Measurements from ENCODE around the gene CDH26. TPM values are rescaled to one million over a fixed set of nuclear protein-coding genes. Genes with fewer than 3 reads are reported as not detected.
"Not testable (repeated sequence)": the region's sequence is repeated elsewhere in the genome, so short reads cannot be mapped to it uniquely, and the experiment has no call there.

Gene CDH26
- polyA plus RNA-seq, 2 donors, result 2.6 to 3.8 TPM

GRCh38 chr20:59949911-59950310 lies 8.3 kb upstream of the CDH26 start:
- no peaks in the 10 kb centered on the region for H3K27me3 ChIP-seq (ENCODE audit: control insufficient read depth in 1 of 2, insufficient read depth in 2 of 2, low read length in 2 of 2)
- no peak overlapping the region for H3K4me3 ChIP-seq (ENCODE audit: low read depth in 1 of 2, low read length in 2 of 2)
- no peak overlapping the region for H3K27ac ChIP-seq (ENCODE audit: low read depth in 2 of 2, low read length in 1 of 2)
- H3K36me3 ChIP-seq (ENCODE audit: control insufficient read depth in 2 of 2, insufficient read depth in 2 of 2, low read length in 1 of 2), result no peaks in the 10 kb centered on the region
- WGBS, 2 donors, result 93 to 95% methylated on average over 6 of the region's 6 CpGs
- H3K9me3 ChIP-seq (ENCODE audit: control insufficient read depth in 2 of 2, insufficient read depth in 1 of 2, low read depth in 1 of 2, low read length in 1 of 2), result no peaks in the 10 kb centered on the region
- H3K4me1 ChIP-seq (ENCODE audit: control insufficient read depth in 2 of 2, insufficient read depth in 2 of 2, low read length in 1 of 2), result peaks cover 0 to under 1% of the 10 kb centered on the region in 2 donors

- H3K4me3 ChIP-seq (ENCODE audit: low read depth in 1 of 2, low read length in 2 of 2), result no peak overlapping the region
- no peaks in the 10 kb centered on the region for H3K9me3 ChIP-seq (ENCODE audit: control insufficient read depth in 2 of 2, insufficient read depth in 1 of 2, low read depth in 1 of 2, low read length in 1 of 2)
- H3K27ac ChIP-seq (ENCODE audit: low read depth in 2 of 2, low read length in 1 of 2), result no peak overlapping the region
- no peaks in the 10 kb centered on the region for H3K36me3 ChIP-seq (ENCODE audit: control insufficient read depth in 2 of 2, insufficient read depth in 2 of 2, low read length in 1 of 2)
- 90 to 94% methylated on average over 4 of the region's 4 CpGs for WGBS, 2 donors
- H3K27me3 ChIP-seq (ENCODE audit: control insufficient read depth in 1 of 2, insufficient read depth in 2 of 2, low read length in 2 of 2), result no peaks in the 10 kb centered on the region
- peaks cover 2 to 4% of the 10 kb centered on the region in 2 donors for H3K4me1 ChIP-seq (ENCODE audit: control insufficient read depth in 2 of 2, insufficient read depth in 2 of 2, low read length in 1 of 2)
Observed at GRCh38 chr20:59954718-59955117, 3.5 kb upstream of the CDH26 start.

DNA sequence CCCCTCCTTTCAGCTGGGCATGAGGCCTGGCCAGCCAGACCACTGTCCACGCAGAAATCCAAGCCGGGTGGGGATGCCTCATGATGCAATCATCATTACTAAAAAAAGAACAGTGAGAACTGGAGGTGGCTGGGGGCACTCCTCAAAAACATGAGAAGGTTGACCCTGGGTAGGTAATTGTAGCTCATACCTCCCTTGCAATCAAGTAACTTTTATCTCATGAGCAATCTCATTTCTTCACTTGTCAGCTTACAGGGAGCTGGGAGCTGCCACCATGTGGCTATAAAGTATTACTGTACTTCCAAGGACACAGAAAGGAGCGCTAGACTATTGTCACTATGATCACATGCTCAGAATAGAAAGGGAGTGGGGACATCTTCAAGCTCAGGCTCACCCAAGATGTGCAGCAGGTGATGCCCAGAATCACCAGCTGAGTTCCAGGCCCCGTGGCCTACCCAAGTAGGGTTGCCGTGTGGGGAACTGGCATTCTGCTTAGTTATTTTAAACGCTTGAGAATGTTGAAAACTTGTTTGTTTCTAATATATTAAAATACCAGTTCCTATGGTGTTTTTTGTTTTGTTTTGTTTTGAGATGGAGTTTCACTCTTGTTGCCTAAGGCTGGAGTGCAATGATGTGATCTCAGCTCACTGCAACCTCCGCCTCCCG lies 3.0 kb upstream of the CDH26 start:
- Histone ChIP-seq H3K36me3 (ENCODE audit: control insufficient read depth in 2 of 2, insufficient read depth in 2 of 2, low read length in 1 of 2) (no peaks in the 10 kb centered on the region), H3K4me1 (ENCODE audit: control insufficient read depth in 2 of 2, insufficient read depth in 2 of 2, low read length in 1 of 2) (peaks cover 2 to 4% of the 10 kb centered on the region in 2 donors), H3K27ac (ENCODE audit: low read depth in 2 of 2, low read length in 1 of 2) (no peak overlapping the region), H3K4me3 (ENCODE audit: low read depth in 1 of 2, low read length in 2 of 2) (no peak overlapping the region), H3K27me3 (ENCODE audit: control insufficient read depth in 1 of 2, insufficient read depth in 2 of 2, low read length in 2 of 2) (no peaks in the 10 kb centered on the region), H3K9me3 (ENCODE audit: control insufficient read depth in 2 of 2, insufficient read depth in 1 of 2, low read depth in 1 of 2, low read length in 1 of 2) (no peaks in the 10 kb centered on the region)
- 83 to 86% methylated on average over 8 of the region's 8 CpGs for WGBS, 2 donors

DNA sequence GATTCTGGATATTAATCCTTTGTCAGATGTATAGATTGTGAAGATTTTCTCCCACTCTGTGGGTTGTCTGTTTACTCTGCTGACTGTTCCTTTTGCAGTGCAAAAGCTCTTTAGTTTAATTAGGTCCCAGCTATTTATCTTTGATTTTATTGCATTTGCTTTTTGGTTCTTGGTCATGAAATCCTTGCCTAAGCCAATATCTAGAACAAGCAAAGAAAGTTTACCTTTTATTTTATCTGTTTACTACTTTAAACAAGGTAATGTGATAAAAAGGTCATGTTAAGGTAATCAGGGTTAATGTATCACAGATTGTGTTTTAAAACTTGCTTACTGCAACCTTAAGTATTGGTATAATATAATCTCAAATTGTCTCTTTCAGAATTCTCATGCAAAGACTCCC lies 655 bp upstream of the CDH26 start:
- not testable (repeated sequence) for H3K4me3 ChIP-seq (ENCODE audit: low read depth in 1 of 2, low read length in 2 of 2); H3K9me3 ChIP-seq (ENCODE audit: control insufficient read depth in 2 of 2, insufficient read depth in 1 of 2, low read depth in 1 of 2, low read length in 1 of 2); H3K27me3 ChIP-seq (ENCODE audit: control insufficient read depth in 1 of 2, insufficient read depth in 2 of 2, low read length in 2 of 2); H3K36me3 ChIP-seq (ENCODE audit: control insufficient read depth in 2 of 2, insufficient read depth in 2 of 2, low read length in 1 of 2); H3K4me1 ChIP-seq (ENCODE audit: control insufficient read depth in 2 of 2, insufficient read depth in 2 of 2, low read length in 1 of 2); H3K27ac ChIP-seq (ENCODE audit: low read depth in 2 of 2, low read length in 1 of 2)

- H3K36me3 ChIP-seq (ENCODE audit: control insufficient read depth in 2 of 2, insufficient read depth in 2 of 2, low read length in 1 of 2), result no peaks in the 10 kb centered on the region
- H3K27ac ChIP-seq (ENCODE audit: low read depth in 2 of 2, low read length in 1 of 2), result no peak overlapping the region
- no peaks in the 10 kb centered on the region for H3K9me3 ChIP-seq (ENCODE audit: control insufficient read depth in 2 of 2, insufficient read depth in 1 of 2, low read depth in 1 of 2, low read length in 1 of 2)
- peaks cover 2 to 4% of the 10 kb centered on the region in 2 donors for H3K4me1 ChIP-seq (ENCODE audit: control insufficient read depth in 2 of 2, insufficient read depth in 2 of 2, low read length in 1 of 2)
- H3K4me3 ChIP-seq (ENCODE audit: low read depth in 1 of 2, low read length in 2 of 2), result no peak overlapping the region
- no peaks in the 10 kb centered on the region for H3K27me3 ChIP-seq (ENCODE audit: control insufficient read depth in 1 of 2, insufficient read depth in 2 of 2, low read length in 2 of 2)
- WGBS, 2 donors, result 80 to 87% methylated on average over 4 of the region's 4 CpGs
Observed at GRCh38 chr20:59958626-59959025, 403 bp downstream of the CDH26 start.

DNA sequence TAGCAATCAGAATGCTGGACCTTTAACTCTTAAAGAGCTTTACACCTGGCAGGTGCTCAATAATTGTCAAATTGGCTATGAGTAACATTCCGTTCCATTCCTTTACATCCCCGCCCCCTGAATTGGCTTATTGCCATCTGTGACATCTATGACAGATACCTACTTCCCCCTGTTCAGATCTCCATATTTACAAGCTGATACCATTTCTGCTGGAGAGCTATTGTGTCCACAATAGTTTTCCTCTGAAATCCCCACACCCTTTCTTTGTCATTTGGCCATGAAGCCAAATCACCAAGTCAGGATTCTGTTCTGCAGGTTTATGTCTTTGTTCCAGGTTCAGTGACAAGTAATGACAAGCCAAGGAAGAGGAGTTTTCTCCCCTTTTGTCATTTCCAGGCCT lies 3.2 kb downstream of the CDH26 start:
- Histone ChIP-seq H3K9me3 (ENCODE audit: control insufficient read depth in 2 of 2, insufficient read depth in 1 of 2, low read depth in 1 of 2, low read length in 1 of 2) (no peaks in the 10 kb centered on the region), H3K27me3 (ENCODE audit: control insufficient read depth in 1 of 2, insufficient read depth in 2 of 2, low read length in 2 of 2) (no peaks in the 10 kb centered on the region), H3K4me3 (ENCODE audit: low read depth in 1 of 2, low read length in 2 of 2) (no peak overlapping the region), H3K36me3 (ENCODE audit: control insufficient read depth in 2 of 2, insufficient read depth in 2 of 2, low read length in 1 of 2) (no peaks in the 10 kb centered on the region), H3K4me1 (ENCODE audit: control insufficient read depth in 2 of 2, insufficient read depth in 2 of 2, low read length in 1 of 2) (peaks cover 2% of the 10 kb centered on the region in 2 donors), H3K27ac (ENCODE audit: low read depth in 2 of 2, low read length in 1 of 2) (peak overlapping the region; percentile 87 to 94)
- WGBS, 2 donors, result 47 to 58% methylated on average over 2 of the region's 2 CpGs

DNA sequence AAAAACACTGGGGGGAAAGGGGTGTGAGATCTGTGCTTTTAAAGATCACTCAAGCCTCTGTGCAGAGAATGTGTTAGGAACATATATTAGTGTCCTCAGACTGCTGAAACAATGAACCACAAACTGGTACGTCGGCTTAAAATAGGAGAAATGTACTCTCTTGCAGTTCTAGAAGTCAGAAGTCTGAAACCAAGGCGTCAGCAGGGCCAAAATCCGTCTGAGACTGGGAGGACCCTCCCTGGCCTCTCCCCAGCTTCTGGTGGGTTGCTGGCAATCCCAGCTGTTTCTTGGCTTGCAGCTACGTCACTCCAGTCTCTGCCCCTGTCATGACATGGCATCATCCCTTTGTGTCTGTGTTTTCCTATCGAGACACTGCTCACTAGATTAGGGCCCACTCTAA lies 3.9 kb downstream of the CDH26 start:
- peaks cover 2% of the 10 kb centered on the region in 2 donors for H3K4me1 ChIP-seq (ENCODE audit: control insufficient read depth in 2 of 2, insufficient read depth in 2 of 2, low read length in 1 of 2)
- H3K27me3 ChIP-seq (ENCODE audit: control insufficient read depth in 1 of 2, insufficient read depth in 2 of 2, low read length in 2 of 2), result no peaks in the 10 kb centered on the region
- 77 to 84% methylated on average over 6 of the region's 6 CpGs for WGBS, 2 donors
- peak overlapping the region; percentile 87 to 94 for H3K27ac ChIP-seq (ENCODE audit: low read depth in 2 of 2, low read length in 1 of 2)
- no peaks in the 10 kb centered on the region for H3K9me3 ChIP-seq (ENCODE audit: control insufficient read depth in 2 of 2, insufficient read depth in 1 of 2, low read depth in 1 of 2, low read length in 1 of 2)
- no peak overlapping the region for H3K4me3 ChIP-seq (ENCODE audit: low read depth in 1 of 2, low read length in 2 of 2)
- no peaks in the 10 kb centered on the region for H3K36me3 ChIP-seq (ENCODE audit: control insufficient read depth in 2 of 2, insufficient read depth in 2 of 2, low read length in 1 of 2)

GRCh38 chr20:59966428-59966827 lies 8.2 kb downstream of the CDH26 start:
- H3K9me3 ChIP-seq (ENCODE audit: control insufficient read depth in 2 of 2, insufficient read depth in 1 of 2, low read depth in 1 of 2, low read length in 1 of 2), result no peaks in the 10 kb centered on the region
- H3K4me1 ChIP-seq (ENCODE audit: control insufficient read depth in 2 of 2, insufficient read depth in 2 of 2, low read length in 1 of 2), result no peaks in the 10 kb centered on the region
- no peaks in the 10 kb centered on the region for H3K36me3 ChIP-seq (ENCODE audit: control insufficient read depth in 2 of 2, insufficient read depth in 2 of 2, low read length in 1 of 2)
- no peak overlapping the region for H3K4me3 ChIP-seq (ENCODE audit: low read depth in 1 of 2, low read length in 2 of 2)
- WGBS, 2 donors, result 83 to 85% methylated on average over 3 of the region's 3 CpGs
- H3K27me3 ChIP-seq (ENCODE audit: control insufficient read depth in 1 of 2, insufficient read depth in 2 of 2, low read length in 2 of 2), result no peaks in the 10 kb centered on the region
- H3K27ac ChIP-seq (ENCODE audit: low read depth in 2 of 2, low read length in 1 of 2), result no peak overlapping the region

DNA sequence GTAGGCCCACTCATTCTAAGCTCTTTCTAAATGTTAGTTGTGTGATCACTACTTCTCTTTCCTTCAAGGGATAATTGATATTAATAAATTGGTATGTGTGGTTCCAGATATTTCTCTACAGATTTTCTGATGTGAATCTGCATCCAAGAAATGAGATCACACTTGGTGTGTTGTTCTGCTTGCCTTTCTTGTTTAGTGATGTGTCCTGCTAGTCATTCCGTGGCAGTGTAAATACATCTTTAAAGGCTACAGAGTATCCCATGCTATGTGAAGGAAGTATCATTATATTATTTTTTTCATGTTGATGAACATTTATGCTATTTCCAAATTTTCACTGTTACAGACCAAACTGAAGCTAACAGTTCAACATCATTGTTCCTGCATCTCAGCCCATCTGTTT lies 13.2 kb downstream of the CDH26 start:
- Histone ChIP-seq H3K4me3 (ENCODE audit: low read depth in 1 of 2, low read length in 2 of 2) (no peak overlapping the region), H3K27me3 (ENCODE audit: control insufficient read depth in 1 of 2, insufficient read depth in 2 of 2, low read length in 2 of 2) (no peaks in the 10 kb centered on the region), H3K4me1 (ENCODE audit: control insufficient read depth in 2 of 2, insufficient read depth in 2 of 2, low read length in 1 of 2) (peaks cover 0 to 2% of the 10 kb centered on the region in 2 donors), H3K9me3 (ENCODE audit: control insufficient read depth in 2 of 2, insufficient read depth in 1 of 2, low read depth in 1 of 2, low read length in 1 of 2) (no peaks in the 10 kb centered on the region), H3K27ac (ENCODE audit: low read depth in 2 of 2, low read length in 1 of 2) (peak overlapping the region in 1 of 2 donors; percentile 67), H3K36me3 (ENCODE audit: control insufficient read depth in 2 of 2, insufficient read depth in 2 of 2, low read length in 1 of 2) (no peaks in the 10 kb centered on the region)
- WGBS, 2 donors, result 62 to 82% methylated on average over 1 of the region's 1 CpG

DNA sequence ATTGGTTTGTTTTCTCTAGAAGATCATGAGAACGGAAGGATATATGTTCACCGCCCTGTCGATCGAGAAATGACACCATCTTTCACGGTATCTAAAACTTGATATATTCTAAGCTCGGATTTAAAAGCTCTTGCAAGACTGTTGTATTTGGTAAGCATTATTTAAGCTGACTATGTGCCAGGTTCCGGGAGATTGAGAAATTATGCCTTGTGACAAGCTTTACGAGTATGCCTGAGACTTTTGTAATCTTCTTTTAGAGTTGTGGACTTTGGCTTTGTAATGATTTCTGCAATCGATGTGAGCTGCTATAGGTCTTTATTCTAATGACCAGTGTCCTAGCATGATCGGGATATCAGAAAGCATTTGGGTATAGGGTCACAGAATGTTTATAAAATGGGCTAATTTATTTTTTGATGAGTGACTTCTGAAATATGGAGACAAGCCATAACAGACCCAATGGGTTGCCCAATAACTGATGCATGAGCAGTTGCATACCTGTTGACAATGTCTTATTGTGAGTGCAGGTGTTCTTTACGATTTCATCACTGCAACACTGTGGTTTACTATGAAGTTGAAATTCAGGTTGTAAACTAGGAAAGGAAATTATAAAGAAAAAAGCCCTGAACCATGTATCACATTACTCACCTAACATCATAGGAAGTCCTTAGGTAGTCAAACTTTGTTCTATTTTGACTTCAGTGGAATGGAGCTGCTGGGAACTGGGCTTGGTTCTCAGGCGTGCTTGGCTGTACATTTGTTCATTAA lies 14.0 kb downstream of the CDH26 start:
- Histone ChIP-seq H3K4me3 (ENCODE audit: low read depth in 1 of 2, low read length in 2 of 2) (no peak overlapping the region), H3K27me3 (ENCODE audit: control insufficient read depth in 1 of 2, insufficient read depth in 2 of 2, low read length in 2 of 2) (no peaks in the 10 kb centered on the region), H3K9me3 (ENCODE audit: control insufficient read depth in 2 of 2, insufficient read depth in 1 of 2, low read depth in 1 of 2, low read length in 1 of 2) (no peaks in the 10 kb centered on the region), H3K4me1 (ENCODE audit: control insufficient read depth in 2 of 2, insufficient read depth in 2 of 2, low read length in 1 of 2) (peaks cover 0 to 4% of the 10 kb centered on the region in 2 donors), H3K27ac (ENCODE audit: low read depth in 2 of 2, low read length in 1 of 2) (peak overlapping the region; percentile 51 to 58), H3K36me3 (ENCODE audit: control insufficient read depth in 2 of 2, insufficient read depth in 2 of 2, low read length in 1 of 2) (no peaks in the 10 kb centered on the region)
- 64 to 65% methylated on average over 12 of the region's 12 CpGs for WGBS, 2 donors

All from esophagus (tissue), 2 donors.